PC-9 (cell line): ENCODE data around the gene SCARB1. TPM values are rescaled to one million over a fixed set of nuclear protein-coding genes. Genes with fewer than 3 reads are reported as not detected.

Source experiments
- BruUV-seq: library from RNA; stranded (reverse); fragments of 400-500 nt; replicated peaks from 2 replicates; lab custom pipeline; 2021; lab: Mats Ljungman, UMichigan
- CTCF ChIA-PET: fragments of 300-600 bp; sonication (Branson Sonifier 250); formaldehyde crosslinking; loops from one replicate; lab custom pipeline; 2022; ENCODE audit warnings: antibody characterized with exemption; lab: Charles Lee
- POLR2A ChIA-PET: fragments of 300-600 bp; sonication (Branson Sonifier 250); formaldehyde crosslinking; loops from one replicate; lab custom pipeline; 2022; ENCODE audit warnings: antibody characterized with exemption; ENCODE audit not compliant: unreplicated experiment; lab: Charles Lee
- DNase-seq, 2 experiments: peaks; one replicate each; pipeline versions ENCODE4 v3.0.0 to v3.0.0-alpha.2; 2015 to 2022; ENCODE audit warnings: mixed read lengths in 1 of 2
- H2AFZ ChIP-seq: fragments of 200-600 bp; sonication (generic); 2 replicates; pipeline ENCODE4 v1.8.1; 2017; ENCODE audit warnings: antibody characterized with exemption
- H3F3A ChIP-seq: fragments of 200-600 bp; sonication (generic); 2 replicates; pipeline ENCODE4 v1.8.1; 2017; ENCODE audit warnings: antibody characterized with exemption, mild to moderate bottlenecking, low read depth; ENCODE audit not compliant: insufficient read depth
- H3K27ac ChIP-seq: fragments of 200-600 bp; sonication (generic); 2 replicates; pipeline ENCODE4 v1.6.1; 2016; ENCODE audit warnings: mixed run types
- H3K27me3 ChIP-seq: fragments of 200-600 bp; sonication (generic); 2 replicates; pipeline ENCODE4 v1.6.1; 2016; ENCODE audit warnings: low read depth, mixed run types; ENCODE audit not compliant: insufficient read depth
- H3K36me3 ChIP-seq: fragments of 200-600 bp; sonication (generic); 2 replicates; pipeline ENCODE4 v1.6.1; 2016; ENCODE audit warnings: low read depth, mixed run types
- H3K4me1 ChIP-seq: fragments of 200-600 bp; sonication (generic); replicated peaks from 2 replicates; pipeline ENCODE4 v1.6.1; 2016; ENCODE audit warnings: mixed run types; ENCODE audit not compliant: insufficient read depth
- H3K4me2 ChIP-seq: fragments of 200-600 bp; sonication (generic); 2 replicates; pipeline ENCODE4 v1.6.1; 2017; ENCODE audit warnings: mixed run types
- H3K4me3 ChIP-seq: fragments of 200-600 bp; sonication (generic); 2 replicates; pipeline ENCODE4 v1.6.1; 2016; ENCODE audit warnings: mixed run types
- H3K79me2 ChIP-seq: fragments of 200-600 bp; sonication (generic); 2 replicates; pipeline ENCODE4 v1.6.1; 2017; ENCODE audit warnings: low read depth, mixed run types
- H3K9me2 ChIP-seq: fragments of 200-600 bp; sonication (generic); 2 replicates; pipeline ENCODE4 v1.8.1; 2017; ENCODE audit warnings: mild to moderate bottlenecking; ENCODE audit not compliant: insufficient read depth
- H3K9me3 ChIP-seq: fragments of 200-600 bp; sonication (generic); 2 replicates; pipeline ENCODE4 v1.8.1; 2016; ENCODE audit warnings: low read depth; ENCODE audit not compliant: insufficient read depth
- H4K20me1 ChIP-seq: fragments of 200-600 bp; sonication (generic); 2 replicates; pipeline ENCODE4 v1.8.1; 2017; ENCODE audit not compliant: insufficient read depth
- CTCF ChIP-seq: fragments of 200-600 bp; sonication (generic); conservative IDR thresholded peaks from 2 replicates; pipeline ENCODE4 v1.6.1; 2017; ENCODE audit warnings: mixed run types, antibody characterized with exemption, mild to moderate bottlenecking, moderate library complexity
- EZH2 ChIP-seq: fragments of 200-600 bp; sonication (generic); IDR thresholded peaks from 2 replicates; pipeline ENCODE4 v1.8.0; 2017; ENCODE audit warnings: antibody characterized with exemption, low read depth
- intact Hi-C: fragments of 100-400 bp; cut with micrococcal nuclease; formaldehyde crosslinking; loops from one replicate; pipeline ENCODE4 v1.10.0; 2022; ENCODE audit not compliant: unreplicated experiment
- total RNA-seq: library from RNA; stranded (reverse); gene quantifications from 2 replicates; pipeline ENCODE4 v1.2.3, GENCODE V29; 2021

SCARB1 gene
- total RNA-seq, 1 experiment from 2014 or later, result 49.6 TPM

- intact Hi-C loops, result no loop called here
- no peaks in the 10 kb centered on the region for H3K79me2 ChIP-seq
- H3K27me3 ChIP-seq, result no peaks in the 10 kb centered on the region
- H3K9me3 ChIP-seq, result no peaks in the 10 kb centered on the region
- TF ChIP-seq EZH2 (no peak), CTCF (no peak)
- ChIA-PET POLR2A (no interaction called here), CTCF (no interaction called here)
- no TSS peak for BruUV-seq
- no peak overlapping the region for H3K27ac ChIP-seq
- no peak overlapping the region for H3K4me2 ChIP-seq
- H3K4me1 ChIP-seq, result no peaks in the 10 kb centered on the region
- no peak overlapping the region for H2AFZ ChIP-seq
- no peaks in the 10 kb centered on the region for H3K9me2 ChIP-seq
- DNase-seq, result no peak
- no peak overlapping the region for H3K4me3 ChIP-seq
- H4K20me1 ChIP-seq, result no peaks in the 10 kb centered on the region
- no peaks in the 10 kb centered on the region for H3K36me3 ChIP-seq
- no peaks in the 10 kb centered on the region for H3F3A ChIP-seq
Measured at GRCh38 chr12:124786061-124786964, 77.4 kb downstream of the SCARB1 start.

GRCh38 chr12:124784871-124785572 is 78.6 kb downstream of the SCARB1 start:
- Histone ChIP-seq H3F3A (no peaks in the 10 kb centered on the region), H3K9me3 (no peaks in the 10 kb centered on the region), H2AFZ (no peak overlapping the region), H3K4me1 (no peaks in the 10 kb centered on the region), H3K4me3 (no peak overlapping the region), H3K9me2 (no peaks in the 10 kb centered on the region), H3K4me2 (no peak overlapping the region), H3K27me3 (no peaks in the 10 kb centered on the region), H4K20me1 (no peaks in the 10 kb centered on the region), H3K27ac (no peak overlapping the region), H3K79me2 (no peaks in the 10 kb centered on the region), H3K36me3 (no peaks in the 10 kb centered on the region)
- no peak for DNase-seq
- CTCF ChIA-PET, result no interaction called here
- POLR2A ChIA-PET, result no interaction called here
- BruUV-seq, result no TSS peak
- intact Hi-C loops, result no loop called here
- no peak for TF ChIP-seq CTCF
- no peak for TF ChIP-seq EZH2

- H3K4me2 ChIP-seq, result no peak overlapping the region
- intact Hi-C loops, result no loop called here
- TF ChIP-seq CTCF, result no peak
- no peak for TF ChIP-seq EZH2
- DNase-seq, result no peak
- no peaks in the 10 kb centered on the region for H3K36me3 ChIP-seq
- H3K9me3 ChIP-seq, result no peaks in the 10 kb centered on the region
- no peaks in the 10 kb centered on the region for H4K20me1 ChIP-seq
- H3K4me1 ChIP-seq, result no peaks in the 10 kb centered on the region
- ChIA-PET CTCF (no interaction called here), POLR2A (no interaction called here)
- H3K27me3 ChIP-seq, result no peaks in the 10 kb centered on the region
- BruUV-seq, result no TSS peak
- no peaks in the 10 kb centered on the region for H3K9me2 ChIP-seq
- H3K79me2 ChIP-seq, result no peaks in the 10 kb centered on the region
- H3K27ac ChIP-seq, result no peak overlapping the region
- H3K4me3 ChIP-seq, result no peak overlapping the region
- no peaks in the 10 kb centered on the region for H3F3A ChIP-seq
- no peak overlapping the region for H2AFZ ChIP-seq
Measured at GRCh38 chr12:124783087-124783486, 80.6 kb downstream of the SCARB1 start.
